Stimulated activated CD4-positive, alpha-beta T cell treated with anti-CD3 and anti-CD28 coated beads, Interleukin-12 subunit alpha, Interleukin-12 subunit beta, amount 100 ng/mL, for 4 hours (primary cell): Measurements from ENCODE around the gene POU5F1.
"Not testable (repeated sequence)": the region's sequence is repeated elsewhere in the genome, so short reads cannot be mapped to it uniquely, and the experiment has no call there.

Source experiments
- DNase-seq: peaks from one replicate; pipeline ENCODE4 v3.0.0-alpha.2; 2020

POU5F1 gene

DNA sequence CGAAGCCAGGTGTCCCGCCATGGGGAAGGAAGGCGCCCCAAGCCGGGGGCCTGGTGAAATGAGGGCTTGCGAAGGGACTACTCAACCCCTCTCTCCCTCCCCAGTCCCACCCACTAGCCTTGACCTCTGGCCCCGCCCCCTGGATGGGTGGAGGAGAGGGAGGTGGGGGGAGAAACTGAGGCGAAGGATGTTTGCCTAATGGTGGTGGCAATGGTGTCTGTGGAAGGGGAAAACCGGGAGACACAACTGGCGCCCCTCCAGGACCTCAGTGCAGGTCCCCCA is at the start of gene POU5F1:
TSS of gene POU5F1 (minus strand) at position 83 of the 282 bp plus-strand sequence. CDS start at position 21, 62 bp downstream.
- DNase-seq, result no peak

DNA sequence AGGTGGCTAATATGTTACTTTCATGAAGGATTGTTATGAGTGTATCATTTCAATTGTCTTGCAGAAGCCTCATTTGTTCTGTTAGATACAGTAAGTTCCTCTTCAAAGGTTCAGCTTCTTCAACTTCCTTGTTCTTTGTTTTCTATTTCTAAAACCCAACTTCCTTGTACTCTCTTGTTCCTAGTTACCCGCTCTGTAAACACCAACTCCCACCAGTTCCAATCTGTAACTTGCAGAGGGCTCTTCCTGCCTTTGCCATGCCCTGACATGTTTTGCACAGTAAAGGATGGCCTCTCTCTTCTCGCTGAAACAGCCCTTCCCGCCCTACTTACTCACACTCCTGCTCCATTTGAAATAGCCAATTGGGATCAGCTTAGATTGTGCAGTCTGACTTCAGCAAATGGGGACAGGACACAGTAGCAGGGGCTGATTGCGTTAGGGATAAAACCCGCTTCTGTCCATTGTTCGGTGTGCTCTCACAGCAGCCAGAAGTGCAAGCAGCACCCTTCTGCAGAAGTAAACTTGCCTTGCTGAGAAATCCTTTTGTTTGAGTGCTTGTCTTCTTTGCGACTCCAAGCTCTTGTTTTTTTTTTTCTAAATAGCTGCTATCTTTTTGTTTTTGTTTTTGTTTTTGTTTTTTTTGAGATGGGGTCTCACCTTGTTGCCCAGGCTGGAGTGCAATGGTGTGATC is 45.9 kb upstream of the POU5F1 start:
- no peak for DNase-seq

DNA sequence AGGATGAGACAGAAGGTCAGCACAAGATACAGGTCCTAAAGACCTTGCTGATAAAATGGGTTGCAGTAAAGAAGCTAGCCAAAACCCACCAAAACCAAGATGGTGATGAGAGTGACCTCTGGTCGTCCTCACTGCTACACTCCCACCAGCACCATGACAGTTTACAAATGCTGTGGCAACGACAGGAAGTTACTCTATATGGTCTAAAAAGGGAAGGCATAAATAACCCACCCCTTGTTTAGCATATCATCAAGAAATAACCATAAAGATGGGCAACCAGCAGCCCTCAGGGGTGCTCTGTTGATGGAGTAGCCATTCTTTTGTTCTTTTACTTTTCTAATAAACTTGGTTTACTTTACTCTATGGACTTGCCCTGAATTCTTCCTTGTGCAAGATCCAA is 44.7 kb upstream of the POU5F1 start:
- DNase-seq, result not testable (repeated sequence)

DNA sequence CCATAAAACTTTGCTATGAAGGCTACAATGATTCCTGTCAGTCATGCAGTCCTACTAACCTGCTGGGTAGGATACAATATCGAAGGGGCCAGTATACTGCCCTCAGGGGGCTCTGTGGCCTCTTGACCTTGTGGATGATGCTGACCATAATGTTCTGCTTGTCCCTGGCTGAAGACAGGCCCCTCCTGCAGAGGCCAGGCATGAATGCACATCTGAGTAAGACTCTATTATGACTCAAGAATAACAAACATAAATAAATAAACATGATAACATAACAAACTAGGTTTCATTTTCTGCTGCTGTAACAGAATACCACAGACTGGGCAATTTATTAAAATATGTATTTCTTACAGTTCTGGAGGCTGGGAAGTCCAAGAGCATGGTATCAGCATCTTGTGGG is 44.0 kb upstream of the POU5F1 start:
- DNase-seq, result no peak

DNA sequence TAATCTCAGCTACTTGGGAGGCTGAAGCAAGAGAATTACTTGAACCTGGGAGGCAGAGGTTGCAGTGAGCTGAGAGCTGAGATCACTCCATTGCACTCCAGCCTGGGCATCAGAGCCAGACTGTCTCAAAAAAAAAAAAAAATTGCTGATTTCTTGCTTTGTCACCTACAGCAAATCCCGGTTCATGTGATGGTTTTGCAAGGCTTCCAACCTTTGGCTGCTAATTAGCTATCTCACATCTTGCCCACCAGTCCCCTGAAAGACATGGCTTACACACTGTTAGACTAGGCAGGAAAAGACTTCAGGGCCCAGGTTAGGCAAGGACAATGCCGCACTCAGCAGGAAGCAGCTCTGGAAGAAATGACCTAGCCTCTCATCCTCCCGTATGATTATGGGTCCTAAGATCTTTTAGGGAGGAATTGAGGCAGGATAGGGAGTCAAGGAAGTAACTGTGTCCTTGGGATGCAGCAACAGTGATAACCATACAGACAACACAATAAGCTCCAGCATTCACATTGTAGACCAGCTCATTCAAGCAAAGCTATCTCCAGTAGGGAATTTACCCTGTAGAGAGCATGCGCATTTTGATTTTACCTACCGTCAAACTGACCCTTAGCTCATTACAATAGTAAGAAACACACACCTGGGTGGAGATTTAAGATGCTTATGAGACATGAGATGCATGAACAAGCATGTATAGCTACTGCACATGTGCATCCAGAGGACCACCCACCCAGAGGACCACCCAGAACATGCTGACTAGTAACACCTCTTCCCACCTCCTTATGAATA is 40.5 kb upstream of the POU5F1 start:
- no peak for DNase-seq

DNA sequence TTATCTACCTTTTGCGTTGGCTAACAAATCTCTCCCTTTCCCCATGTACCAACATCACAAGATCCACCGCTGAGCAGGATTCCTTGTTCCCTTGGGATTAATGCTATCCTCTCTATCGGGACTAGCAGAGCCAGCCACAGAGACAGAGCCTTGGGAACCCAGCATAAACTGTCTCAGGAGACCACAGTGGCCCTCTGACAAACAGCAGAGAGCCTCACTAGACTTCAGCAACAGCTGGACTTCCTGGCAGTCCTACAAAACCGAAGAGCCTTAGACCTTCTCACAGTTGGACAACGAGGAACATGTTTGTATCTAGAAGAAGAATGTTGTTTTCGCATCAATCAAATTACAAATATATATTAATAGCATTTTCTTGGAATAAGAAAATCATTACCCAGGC is 39.6 kb upstream of the POU5F1 start:
- no peak for DNase-seq

DNA sequence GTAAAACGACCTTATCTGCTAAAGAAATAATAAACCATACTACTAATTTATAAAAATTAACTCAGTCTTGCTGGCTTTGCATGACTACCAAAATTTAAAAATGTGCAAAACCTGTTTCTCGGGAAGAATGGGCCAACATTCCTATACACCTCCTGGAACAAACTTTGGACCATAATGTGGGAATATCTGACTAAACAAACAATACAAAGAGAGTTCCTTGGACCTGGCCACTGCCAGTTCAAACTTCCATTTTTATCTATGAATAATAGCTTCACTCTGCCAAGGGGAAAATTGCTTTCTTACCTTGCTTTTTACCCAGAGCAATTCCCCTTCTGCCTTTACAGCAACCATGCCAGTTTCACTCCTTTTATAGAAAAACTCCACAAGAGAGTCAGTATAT is 38.7 kb upstream of the POU5F1 start:
- no peak for DNase-seq

DNA sequence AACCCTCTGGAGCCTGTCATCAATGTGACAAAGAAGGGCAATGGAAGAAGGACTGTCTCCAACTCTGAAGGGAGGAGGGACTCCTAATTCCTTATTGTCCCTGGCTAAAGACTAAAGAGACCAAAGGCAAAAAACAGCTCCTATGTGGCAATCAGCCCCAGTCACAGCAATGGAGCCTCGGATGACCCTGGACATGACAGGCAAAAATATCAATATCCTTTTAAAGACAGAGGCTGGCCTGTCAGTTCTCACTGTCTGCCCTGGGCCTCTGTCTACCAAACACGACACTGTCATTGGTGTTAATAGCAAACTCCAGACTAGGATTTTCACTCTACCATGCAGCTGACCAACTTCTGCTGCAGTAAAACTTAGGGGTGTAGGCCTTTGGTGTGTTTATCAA is 38.0 kb upstream of the POU5F1 start:
- DNase-seq, result no peak

DNA sequence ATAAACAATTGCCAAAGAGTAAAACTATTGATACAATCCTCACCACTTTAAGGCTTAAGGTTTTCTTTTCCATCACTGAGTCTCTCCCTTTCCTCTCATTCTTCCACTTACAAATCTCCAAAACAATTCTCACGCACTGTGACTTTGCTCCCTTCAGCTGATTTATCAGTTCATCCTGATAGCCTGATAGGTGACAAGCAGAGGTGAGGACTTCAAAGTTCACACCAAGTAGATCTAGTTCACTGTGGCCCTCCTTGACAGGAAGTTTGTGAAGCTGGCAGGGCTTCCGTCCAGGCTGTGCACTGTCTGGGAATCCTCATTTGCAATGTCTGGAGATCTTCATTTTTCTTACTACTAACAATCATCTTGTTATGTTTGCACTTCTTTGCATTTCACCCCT is 35.2 kb upstream of the POU5F1 start:
- no peak for DNase-seq

DNA sequence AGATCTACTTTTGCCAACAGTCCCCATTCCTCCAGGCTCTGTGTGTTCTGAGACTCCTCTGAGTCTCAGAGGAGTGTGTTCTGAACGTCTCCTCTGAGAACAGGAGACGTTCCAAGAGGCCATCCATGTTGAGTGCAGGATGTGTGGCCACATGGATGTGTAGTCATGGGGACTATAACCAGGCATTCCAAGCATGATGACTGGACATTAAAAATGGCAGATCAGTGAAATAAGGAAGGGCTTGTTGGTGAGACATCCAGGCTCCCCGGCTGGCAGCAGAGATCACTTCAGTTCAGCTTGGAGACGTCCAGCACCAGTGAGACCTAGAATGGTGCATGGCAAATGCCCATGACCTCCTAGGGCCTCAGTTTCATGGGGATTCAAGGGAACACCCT is 34.3 kb upstream of the POU5F1 start:
- no peak for DNase-seq

DNA sequence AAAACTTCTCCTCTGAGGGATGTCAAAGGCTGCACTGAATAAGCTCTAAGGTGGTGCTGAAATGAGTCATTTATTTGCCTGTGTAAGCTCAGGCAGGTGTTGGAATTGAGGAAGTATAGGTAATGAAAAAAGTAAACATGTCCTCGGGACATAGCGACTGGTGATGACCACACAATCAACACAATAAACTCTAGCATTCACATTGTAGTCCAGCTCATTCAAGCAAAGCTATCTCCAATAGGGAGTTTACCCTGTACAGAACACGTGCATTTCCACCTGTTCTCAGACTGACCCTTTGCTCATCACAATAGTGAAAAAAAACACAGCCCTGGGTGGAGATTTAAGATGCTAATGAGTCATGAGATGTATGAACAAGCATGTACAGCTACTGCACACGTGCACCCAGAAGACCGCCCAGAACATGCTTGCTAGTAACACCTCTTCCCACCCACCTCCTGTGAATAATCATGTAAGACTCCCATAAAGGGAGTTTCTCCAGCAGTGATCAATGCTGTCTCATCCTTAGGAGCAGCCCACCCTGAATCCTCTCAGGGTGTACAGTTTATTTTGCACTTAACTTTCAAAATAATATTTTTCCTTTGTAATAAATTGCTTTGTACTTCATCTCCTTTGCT is 33.0 kb upstream of the POU5F1 start:
- DNase-seq, result peak; percentile 49

DNA sequence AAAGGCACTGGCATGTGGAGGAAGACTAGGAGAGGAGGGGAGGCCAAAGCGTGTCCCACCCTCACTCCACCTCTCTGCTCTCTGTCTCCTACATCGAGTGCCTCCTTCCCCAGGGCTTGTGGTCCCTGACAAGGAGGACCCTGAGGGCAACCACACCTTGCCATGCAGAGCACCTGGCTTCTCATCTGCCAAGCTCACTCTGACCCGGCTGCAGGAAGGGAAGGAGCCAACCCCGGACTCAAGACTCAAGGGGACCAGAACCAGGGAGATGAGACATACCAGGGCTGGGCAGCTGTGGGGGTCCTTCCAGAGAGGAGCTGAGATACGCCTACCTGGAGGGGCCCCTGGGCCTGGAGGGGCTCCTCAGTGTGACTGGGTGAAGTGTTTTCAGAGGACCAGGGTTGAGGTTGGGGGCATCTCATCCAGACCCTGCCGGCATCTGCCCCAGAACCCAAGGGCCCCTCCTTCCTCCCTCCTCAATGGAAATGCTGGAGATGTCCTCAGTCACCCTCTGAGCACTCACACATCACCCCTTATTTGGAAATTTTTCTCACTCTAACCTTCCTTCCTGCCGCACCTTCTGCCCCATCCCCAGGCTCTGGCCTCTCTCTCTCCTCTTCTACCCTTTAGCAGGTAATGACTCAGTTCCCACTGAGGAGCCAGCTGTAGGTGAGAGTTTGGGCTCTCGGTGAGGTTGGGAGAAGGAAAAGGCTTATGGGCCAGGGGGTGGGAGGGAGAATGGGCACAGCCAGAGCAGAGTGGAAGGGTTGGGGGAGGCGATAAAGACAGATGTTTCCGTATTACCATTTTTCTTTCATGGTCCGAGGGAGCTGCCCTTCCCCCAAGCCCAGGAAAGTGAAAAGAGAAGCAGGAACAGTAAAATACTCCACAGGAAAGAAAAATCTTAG is 32.0 kb upstream of the POU5F1 start:
- DNase-seq, result no peak

DNA sequence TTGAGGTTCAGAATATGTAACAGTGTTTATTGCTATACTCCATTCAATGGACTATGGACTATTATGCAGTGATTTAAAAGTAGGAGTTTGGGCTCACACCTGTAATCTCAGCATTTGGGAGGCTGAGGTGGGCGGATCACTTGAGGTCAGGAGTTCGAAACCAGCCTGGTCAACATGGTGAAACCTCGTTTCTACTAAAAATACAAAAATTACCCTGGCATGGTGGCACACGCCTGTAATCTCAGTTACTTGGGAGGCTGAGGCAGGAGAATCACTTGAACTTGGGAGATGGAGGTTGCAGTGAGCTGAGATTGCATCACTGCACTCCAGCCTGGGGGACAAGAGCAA is 28.6 kb upstream of the POU5F1 start:
- DNase-seq, result not testable (repeated sequence)

DNA sequence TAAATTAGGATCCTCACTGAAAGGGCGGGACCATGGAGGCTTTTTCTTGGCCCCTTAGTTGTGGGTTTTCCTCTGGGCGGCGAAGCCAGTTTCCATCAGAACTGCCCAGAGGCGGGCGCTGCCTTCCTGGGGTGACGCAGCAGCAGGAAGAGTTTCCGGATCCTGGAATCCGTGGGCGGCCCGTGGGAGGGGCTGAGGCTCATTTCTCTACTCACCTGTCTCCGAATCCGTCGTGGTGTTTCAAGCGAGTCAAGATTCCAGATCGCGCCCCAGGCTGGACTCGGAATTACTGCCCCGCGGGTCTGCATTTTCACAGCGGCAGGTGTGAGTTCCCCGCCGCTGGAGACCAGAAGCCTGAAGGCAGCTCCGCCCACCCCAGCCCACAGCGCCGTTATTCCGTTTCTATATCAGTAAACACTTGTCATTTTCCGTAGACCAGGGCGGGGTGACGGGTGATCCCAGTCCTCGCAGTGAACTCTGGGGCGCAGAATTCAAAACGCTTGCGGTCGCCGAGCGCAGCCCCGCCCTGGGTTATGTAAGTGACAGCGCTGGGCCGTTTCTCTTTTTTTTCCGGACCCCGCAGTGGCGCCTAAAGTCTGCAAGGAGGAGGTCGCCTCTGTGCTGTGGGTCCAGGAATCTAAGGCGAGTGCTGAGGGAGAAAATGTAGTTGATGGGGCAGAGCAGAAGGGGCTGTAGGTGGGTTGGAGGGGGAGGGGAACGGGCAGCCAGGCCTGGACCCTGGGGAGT is 27.2 kb upstream of the POU5F1 start:
- peak; percentile 84 for DNase-seq

DNA sequence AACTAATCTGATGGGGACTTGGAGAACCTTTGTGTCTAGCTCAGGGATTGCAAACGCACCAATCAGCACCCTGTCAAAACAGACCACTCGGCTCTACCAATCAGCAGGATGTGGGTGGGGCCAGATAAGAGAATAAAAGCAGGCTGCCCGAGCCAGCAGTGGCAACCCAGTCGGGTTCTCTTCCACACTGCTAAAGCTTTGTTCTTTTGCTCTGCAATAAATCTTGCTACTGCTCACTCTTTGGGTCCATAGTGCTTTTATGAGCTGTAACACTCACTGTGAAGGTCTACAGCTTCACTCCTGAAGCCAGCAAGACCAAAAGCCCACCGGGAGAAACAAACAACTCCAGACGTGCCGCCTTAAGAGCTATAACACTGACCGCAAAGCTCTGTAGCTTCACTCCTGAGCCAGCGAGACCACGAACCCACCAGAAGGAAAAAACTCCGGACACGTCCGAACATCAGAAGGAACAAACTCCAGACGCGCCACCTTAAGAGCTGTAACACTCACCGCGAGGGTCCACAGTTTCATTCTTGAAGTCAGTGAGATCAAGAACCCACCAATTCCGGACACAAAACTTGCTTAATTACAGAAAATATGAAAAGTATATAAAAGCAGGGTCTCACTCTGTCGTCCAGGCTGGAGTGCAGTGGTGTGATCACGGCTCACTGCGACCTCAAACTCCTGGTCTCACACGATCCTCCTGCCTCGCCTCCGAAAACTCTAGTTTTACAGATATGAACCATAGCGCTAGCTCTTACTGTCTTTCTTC is 26.0 kb upstream of the POU5F1 start:
- DNase-seq, result not testable (repeated sequence)

DNA sequence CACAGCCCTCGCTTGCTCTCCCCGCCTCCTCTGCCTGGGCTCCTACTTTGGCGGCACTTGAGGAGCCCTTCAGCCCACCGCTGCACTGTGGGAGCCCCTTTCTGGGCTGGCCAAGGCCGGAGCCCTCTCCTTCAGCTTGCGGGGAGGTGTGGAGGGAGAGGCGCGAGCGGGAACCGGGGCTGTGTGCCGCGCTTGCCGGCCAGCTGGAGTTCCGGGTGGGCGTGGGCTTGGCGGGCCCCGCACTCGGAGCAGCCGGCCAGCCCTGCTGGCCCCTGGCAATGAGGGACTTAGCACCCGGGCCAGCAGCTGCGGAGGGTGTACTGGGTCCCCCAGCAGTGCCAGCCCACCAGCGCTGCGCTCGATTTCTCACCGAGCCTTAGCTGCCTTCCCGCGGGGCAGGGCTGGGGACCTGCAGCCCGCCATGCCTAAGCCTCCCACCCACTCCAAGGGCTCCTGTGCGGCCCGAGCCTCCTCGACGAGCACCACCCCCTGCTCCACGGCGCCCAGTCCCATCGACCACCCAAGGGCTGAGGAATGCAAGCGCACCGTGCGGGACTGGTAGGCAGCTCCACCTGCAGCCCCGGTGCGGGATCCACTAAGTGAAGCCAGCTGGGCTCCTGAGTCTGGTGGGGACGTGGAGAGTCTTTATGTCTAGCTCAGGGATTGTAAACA is 25.0 kb upstream of the POU5F1 start:
- DNase-seq, result not testable (repeated sequence)

DNA sequence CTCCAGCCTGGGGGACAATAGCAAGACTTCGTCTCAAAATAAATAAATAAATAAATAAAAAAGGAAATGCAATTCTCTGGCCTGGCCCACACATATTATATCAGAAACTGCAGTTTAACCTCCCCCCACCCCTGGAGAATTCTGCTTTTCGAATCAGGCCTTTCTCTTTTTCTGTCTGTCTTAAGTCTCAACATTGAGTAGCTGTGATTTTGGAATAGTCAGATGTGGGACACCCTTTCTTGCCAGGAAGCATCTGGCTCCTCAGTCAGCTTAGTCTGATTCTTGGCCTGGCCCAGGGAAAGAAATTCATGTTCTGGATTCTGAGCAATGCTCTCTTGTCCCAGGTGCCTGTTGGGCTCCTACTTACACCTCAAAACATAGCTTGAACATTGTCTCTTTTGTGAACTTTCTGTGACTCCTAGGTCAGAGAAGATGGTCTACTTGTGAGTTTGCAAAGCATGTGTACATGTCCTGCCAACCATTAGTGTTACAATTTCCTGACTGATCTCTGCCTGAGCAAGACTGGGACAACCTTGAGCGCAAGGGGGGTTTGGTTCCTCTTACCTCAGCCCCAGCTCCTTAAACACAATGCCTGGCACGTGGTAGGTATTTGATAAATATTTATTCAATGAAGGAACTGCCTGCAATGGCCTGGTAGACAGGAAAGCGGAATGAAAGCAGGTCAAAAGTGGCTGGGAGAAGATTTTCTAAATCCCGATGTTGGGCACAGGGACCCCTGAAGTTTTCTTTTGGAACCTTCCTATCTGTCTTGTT is 23.8 kb upstream of the POU5F1 start:
- no peak for DNase-seq

DNA sequence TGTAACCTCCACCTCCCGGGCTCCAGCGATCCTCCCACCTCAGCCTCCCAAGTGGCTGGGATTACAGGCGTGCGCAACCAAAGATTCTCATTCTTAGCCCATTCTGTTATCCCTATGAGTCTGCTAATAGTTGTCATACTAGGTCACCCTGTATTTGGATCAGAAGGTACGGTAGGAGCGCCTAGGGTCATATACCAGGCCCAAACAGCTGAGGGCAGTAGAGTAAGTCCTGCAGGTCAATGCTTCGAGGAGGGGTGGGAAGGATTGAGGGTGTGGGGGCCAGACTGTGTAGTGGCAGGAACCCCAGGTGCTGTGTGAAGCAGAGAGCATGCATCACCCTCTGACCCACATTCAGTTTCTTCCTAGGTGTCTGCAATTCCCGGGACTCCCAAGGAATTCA is 22.7 kb upstream of the POU5F1 start:
- DNase-seq, result no peak

DNA sequence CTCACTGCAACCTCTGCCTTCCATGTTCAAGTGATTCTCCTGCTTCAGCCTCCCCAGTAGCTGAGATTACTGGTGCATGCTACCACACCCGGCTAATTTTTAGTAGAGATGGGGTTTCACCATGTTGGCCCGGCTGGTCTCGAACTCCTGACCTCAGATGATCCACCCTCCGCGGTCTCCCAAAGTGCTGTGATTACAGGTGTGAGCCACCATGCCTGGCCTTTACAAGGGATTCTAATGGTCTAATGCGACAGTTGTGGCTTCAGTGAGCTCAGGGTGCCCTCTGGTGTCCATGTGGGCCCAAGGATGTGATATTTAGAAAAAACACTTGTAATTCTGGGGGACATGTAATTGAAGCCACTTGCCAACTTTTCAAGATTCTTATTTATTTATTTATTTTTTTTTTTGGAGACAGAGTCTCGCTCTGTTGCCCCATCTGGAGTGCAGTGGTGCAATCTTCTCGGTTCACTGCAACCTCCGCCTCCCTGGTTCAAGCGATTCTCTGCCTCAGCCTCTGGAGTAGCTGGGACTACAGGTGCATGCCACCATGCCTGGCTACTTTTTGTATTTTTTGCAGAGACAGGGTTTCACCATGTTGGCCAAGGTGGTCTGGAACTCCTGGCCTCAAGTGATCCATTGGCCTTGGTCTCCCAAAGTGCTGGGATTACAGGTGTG is 22.1 kb upstream of the POU5F1 start:
- peak; percentile 47 for DNase-seq

DNA sequence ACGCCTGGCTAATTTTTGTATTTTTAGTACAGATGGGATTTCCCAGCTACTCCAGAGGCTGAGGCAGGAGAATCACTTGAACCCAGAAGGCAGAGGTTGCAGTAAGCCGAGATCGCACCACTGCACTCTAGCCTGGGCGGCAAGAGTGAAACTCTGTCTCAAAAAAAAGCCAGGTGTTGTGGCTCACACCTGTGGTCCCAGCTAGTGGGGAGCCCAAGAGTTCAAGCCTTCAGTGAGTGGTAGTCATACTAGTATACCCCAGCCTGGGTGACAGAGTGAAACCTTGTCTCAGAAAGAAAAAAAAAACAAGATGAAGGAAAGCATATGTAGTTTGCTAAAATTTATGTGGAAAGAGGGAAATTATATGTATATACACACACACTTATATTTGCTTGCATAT is 20.0 kb upstream of the POU5F1 start:
- DNase-seq, result no peak
